Head of caudate nucleus (tissue), 42 donors: Measurements from ENCODE around the gene TBX1.

Experiments
- DNase-seq, 42 donors: peaks; one replicate each; pipeline versions ENCODE4 v3.0.0 to v3.0.0-alpha.2; 2020 to 2021; ENCODE audit warnings: mixed read lengths in 7 of 42
- intact Hi-C: fragments of 100-400 bp; cut with DNase I; formaldehyde crosslinking; loops from one replicate; pipeline ENCODE4 v1.15.0; 2022

The TBX1 gene

DNA sequence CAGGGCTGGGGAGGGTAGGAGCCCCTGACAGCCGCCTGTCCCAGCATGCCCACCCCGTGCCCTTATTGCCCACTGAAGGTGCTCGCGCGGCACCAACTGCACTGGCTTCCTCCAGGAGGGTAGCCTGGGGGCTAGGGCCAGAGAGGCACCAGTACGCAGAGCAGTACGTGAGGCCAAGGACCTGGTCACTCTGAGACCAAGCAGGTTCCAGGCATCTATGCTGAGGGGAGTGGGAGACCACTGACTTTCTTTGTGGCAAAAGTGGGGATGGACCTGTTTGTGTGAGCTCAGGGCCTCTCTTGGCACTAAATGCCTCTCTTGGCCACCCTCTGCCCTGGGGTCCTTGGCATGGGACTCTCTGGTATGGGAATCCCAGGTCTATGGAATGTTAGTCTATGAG, 26.4 kb upstream of the TBX1 start:
- intact Hi-C loops = loop anchor here (5.0 kb wide), 1 partner anchor 118 kb away; the partner anchor contains the start of genes GNB1L and RTL10
- DNase-seq = no peak

DNA sequence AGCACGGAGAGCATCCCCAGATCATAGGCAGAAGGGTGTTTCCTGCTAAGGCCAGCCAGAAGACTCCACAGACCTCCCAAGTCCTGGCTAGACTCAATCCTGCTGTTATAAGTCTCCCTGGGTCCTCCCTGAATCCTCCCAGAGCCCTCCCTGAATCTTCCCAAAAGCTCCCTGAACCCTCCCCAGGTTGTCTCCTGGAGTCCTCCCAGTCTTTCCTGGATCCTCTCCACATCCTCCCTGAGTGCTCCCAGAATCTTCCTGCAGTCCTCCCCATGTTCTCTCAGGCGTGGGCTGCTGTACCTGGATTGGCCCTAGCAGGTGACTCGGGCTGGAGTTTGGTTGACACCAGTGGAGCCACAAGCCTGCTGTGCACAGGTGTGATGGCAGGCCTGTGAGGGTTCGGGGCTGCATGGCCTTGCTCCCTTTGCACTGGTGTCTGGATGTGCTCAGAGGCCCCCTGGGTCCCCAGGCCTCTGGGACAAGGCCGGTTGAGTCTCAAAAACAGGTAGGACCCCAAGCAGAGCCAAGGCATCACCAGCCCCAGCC, 25.7 kb upstream of the TBX1 start:
- intact Hi-C loops = loop anchor here (5.0 kb wide), 1 partner anchor 117 kb away; the partner anchor contains the start of genes GNB1L and RTL10

DNA sequence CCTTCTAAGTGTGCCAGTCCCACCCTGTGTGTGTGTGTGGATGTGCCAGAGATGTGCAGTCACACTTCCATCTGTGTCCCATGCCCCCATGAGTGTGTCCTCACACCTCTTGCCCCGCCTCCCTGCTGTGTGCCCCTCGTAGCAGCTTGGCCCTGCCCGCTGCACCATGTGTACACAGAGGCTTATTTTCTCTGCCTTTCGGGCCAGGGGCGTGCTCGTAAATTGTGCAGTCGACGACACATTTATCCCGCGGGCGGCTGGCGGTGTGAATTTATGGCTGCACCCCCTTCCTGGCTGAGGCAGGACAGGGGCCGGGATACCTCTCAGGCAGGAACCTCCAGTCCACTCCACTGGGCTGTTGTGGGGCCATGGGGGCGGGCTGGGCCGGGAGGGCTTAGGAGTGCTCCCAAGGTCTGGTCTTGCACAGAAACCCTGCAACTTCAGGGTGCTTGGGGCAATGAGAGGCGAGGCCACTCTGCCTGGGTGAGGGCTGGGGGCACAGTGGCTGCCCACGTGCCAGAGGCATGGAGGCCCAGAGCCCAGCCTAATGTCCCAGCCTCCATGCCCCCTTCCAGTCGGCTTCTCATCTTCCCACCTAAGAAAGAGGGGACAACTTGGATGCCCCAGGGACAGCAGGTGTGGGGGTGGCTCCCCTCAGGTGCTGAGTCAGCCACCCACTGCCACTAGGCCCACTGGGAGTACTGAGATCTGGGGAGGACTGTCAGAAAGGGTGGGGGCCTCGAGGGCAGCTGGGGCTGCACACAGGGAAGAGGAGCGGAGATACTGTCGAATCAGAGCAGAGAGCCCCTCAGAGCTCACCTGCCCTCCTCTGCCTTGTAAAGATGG, 24.7 kb upstream of the TBX1 start:
- DNase-seq = no peak
- intact Hi-C loops = no loop called here

More for the DNA sequence above, 25.7 kb upstream of the TBX1 start:
- no peak for DNase-seq

DNA sequence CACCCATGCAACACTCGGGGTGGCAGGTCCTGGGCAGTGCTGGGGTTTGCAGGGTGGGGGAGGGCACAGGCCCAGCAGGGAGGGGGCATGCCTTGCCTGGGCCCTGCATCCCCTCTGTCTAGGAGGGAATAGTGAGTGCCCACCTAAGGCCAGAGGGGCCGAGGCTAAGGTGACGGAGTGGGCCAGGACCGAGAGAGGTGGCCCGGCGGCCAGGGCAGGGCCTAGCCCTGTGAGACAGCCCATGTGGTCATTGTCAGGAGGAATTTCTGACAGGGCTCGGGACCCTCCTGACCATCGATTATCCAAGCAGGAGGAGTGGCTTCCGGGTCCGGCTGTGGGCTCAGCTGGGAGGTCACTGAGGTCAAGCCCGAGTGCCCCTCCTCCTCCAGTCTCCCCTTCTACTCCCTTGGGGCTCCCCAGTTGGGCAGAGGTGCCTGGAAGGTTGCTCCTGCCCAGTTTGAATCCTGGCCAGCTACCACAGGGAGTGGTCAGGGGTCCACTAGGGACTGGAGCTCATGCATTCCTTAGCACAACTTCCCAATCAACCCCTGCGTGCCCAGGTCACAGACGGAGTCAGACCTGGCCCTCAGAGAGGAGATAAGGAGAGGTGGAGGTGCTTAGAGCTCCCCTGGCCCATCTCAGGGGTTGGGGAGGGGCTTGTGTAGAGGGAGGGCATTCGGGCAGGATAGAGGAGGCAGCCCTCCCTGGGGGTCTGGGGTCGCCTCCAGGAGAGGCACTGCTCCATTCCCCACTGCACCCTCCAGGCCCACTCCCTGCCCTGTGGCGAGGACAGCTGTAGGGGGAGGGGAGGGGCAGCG, 22.5 kb upstream of the TBX1 start:
- intact Hi-C loops = no loop called here
- no peak for DNase-seq

DNA sequence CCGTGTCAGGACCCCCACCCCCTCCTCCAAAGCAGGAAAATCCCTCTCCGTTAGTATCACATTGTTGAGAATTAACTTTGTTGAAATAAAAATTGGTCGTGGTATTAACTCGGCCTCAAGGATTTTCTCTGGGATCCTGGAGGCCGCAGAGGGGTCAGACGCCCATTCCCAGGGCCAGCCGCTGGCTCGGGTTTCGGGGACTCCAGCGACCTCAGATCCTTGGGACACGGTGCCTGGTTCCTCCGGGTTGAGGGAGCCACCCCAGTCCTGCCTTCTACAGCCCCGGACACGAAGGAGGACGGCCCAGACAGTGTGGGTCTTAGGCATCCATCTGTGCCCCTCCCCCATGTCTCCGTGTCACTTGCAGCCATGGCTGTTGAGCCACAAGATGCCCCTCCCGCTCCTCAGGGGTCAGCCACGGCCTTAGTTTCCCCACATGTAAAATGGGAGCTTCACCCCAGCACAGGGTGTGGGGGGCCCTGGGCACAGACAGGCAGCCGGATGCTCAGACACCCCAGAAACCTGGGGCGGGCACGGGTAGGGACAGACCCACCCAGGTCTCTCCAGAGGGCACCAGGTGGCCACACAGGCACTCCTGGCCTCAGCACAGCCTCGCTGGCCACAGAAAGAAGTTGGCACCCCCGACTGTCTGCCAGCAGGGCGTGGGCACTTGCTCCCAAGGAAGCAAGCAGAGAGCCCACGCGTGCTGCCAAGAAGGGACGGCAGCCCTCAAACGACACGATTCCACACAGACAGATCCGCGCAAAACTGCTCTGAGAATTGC, 21.7 kb upstream of the TBX1 start:
- intact Hi-C loops = no loop called here
- no peak for DNase-seq

DNA sequence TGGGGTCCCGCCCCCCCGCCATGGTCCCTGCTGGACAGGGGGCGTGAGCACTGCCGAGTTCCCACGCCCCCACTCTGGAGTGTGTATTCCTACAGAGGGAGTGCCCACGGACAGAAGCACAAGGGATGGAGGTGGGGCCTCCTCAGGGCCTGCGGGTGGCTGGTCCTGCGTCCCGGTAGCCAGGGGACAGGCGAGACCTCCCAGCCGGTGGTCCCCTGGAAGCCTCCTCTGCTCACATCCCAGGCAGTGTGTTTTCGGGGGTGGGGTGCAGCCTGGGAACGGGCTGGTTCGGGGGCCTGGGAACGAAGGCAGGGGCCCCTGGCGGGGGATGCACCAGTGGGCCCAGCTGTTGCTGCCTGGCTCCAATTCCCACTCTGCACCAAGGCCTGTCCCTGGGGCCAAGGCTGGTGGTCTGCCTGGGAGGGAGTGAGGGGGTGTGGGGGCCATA, 21.1 kb upstream of the TBX1 start:
- DNase-seq = no peak

DNA sequence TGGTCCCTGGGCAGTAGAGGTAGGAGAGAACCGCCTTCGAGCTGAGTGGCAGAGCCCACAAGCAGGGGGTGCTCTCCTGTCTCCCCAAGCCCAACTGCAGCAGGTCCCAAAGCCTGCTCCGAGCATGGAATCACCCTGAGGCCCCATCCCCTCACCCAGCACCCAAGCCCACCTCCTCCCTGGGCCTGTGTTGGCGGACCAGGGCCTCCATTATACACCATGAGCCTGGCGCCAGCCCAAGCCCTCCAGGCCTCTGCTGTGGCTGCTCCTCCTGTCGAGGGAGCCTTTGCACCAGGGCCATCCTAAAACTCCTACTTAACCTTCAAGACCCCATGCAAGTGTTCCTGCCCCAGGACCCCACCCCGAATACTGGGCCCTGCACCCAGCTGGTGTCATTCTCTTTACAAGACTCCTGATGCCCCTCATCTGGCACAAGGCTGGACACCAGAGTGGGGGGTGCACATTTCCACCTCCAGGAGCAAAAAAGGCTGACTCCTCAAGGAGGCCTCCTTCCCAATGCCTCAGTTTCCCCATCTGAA, 20.6 kb upstream of the TBX1 start:
- intact Hi-C loops = no loop called here
- no peak for DNase-seq

More for the DNA sequence above, 21.1 kb upstream of the TBX1 start:
- intact Hi-C loops = no loop called here

DNA sequence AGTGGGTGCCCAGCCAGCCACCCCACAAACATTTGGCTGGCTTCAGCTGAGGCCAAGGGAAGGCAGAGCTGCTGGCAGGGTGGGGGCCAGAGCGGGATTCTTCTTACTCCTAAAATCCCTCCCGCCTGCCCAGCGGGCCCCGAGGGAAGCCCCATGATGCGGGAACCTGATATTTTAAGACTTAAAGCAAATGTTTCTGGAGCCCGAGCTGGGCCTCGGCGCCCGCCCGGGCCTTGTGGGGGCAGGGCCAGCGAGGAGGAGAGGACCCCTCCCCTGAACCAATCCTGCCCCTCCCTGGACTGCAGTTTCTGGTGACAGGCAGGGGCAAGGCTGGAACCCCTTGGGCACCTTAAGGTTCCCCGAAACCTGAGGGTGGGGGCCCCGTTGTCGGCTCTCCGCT, 20.0 kb upstream of the TBX1 start:
- intact Hi-C loops = no loop called here
- DNase-seq = no peak

DNA sequence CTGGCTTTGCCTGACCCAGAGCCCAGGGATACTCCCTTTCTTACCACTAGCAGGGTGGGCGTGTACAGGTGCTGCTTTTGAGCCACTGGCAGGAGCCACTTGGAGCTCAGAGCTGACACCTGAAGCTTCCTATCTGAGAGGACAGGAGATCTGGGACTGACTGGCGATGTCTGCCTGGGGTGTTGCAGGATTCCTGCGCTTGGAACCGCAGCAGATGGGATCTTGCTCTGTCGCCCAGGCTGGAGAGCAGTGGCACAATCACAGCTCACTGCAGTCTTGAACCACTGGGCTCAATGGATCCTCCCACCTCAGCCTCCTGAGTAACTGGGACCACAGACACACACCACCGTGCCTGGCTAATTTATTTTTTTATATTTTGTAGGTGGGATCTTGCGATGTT, 19.5 kb upstream of the TBX1 start:
- intact Hi-C loops = no loop called here
- DNase-seq = no peak

DNA sequence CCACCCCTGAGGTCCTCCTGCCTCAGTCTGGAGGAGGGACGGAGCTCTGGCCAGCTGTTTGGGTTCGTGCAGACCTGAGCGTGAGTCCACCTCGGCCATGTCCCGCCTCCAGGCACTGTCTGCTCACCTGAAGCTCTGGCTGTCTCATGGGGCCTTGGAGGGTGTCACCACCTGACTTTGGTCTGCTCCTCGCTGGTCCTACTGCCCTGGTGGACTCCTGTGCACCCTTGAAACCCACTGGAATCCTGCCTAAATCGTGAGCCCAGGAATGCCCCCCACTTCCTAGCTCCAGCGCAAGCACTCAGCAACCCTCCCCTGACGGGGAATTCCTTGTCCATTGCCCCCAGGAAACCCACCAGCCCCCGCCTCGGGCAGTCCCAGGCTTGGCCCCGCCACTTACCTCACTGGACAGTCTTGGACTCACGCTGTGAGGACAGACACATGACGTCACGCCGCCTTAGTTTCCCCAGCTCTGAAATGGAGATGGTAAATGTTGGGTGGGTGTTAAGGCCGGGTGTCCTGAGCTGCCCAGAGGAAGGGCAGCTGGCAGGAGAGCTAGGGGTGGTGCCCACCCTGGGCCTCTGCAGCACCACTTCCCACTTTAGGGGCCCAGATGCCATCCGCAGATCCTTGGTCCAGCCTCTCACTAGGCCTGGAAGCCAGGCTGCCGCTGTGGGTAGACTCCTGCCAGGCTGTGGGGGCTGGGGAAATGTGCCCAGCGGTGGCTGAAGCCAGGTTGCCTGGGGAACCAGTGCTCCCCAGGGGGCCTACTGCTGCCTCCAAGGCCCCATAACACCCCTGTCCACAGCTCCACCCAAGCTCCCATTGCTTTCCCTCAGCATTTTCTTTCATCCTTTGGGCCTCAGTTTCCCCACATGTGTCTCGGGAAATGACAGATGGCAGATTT, 18.2 kb upstream of the TBX1 start:
- intact Hi-C loops = no loop called here
- DNase-seq = peak in 2 of 42 donors; percentile 28 to 46

DNA sequence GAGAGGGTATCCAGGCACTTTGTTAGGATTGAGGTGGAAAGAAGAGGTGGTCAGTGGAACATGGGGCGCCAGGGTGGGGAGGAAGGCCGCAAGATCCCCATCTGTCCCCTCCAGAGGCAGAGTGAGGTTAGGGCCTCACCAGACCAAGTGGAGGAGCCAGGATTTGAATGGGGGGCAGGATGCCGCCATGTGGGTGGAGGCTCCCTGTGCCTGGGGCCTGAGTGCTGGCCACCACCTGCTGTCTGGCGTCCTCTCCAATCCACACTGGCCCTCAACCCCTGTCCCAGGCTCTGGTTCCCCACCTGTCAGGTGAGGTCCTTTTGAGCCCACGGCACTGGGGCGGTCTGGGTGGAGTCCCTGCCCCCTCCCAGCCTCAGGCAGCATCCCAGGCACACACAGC, 17.5 kb upstream of the TBX1 start:
- intact Hi-C loops = no loop called here
- DNase-seq = no peak

DNA sequence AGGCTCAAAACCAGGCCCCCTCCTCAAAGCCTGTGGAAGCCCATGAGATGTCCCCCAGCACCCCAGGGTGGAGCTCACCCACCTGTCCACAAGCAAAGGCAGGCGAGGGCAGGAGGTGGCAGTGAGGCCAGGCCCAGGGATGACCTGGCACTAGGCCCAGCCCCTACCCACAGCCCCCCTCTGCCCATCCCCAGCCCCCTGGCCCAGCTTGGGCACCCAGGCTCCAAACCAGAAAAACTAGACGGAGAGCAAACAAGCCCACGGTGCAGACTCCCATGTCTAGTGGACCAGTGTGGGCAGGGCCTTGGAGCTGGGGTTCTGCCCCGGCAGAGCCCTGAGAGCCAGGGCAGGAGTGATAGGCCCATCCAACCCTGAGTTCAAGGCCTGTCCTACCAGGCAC, 16.9 kb upstream of the TBX1 start:
- intact Hi-C loops = no loop called here
- DNase-seq = no peak

DNA sequence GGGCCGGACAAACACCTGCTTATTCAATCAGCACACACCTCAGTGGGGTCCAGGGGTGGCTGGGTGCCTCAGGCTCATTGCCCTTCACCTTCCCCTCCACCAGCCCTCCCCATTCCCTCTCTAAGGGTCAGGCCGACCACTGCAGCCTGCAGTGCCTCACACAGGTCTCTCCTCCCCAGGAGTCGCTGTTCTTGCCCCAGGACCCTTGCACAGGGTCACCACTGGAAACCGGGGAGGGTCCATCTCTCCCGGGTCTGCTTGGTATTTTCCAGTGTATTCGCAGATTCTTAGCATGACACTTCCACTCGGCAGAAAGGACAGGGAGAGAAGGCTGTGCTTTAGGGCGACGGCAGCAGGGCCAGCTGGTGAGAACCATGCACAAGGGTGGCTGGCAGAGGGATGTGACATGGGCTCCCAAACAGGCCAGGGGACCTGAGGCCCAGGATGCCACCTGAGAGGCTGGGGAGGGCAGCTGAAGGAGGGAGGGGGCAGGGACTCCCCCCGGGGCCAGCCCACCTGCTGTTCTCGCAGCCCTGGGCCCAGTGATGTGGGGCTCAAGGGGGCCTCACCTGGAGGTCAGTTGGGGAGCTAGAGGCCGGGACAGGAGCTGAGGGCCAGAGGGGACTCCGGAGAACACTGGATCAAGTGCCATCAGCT, 16.1 kb upstream of the TBX1 start:
- DNase-seq = no peak
- intact Hi-C loops = no loop called here

DNA sequence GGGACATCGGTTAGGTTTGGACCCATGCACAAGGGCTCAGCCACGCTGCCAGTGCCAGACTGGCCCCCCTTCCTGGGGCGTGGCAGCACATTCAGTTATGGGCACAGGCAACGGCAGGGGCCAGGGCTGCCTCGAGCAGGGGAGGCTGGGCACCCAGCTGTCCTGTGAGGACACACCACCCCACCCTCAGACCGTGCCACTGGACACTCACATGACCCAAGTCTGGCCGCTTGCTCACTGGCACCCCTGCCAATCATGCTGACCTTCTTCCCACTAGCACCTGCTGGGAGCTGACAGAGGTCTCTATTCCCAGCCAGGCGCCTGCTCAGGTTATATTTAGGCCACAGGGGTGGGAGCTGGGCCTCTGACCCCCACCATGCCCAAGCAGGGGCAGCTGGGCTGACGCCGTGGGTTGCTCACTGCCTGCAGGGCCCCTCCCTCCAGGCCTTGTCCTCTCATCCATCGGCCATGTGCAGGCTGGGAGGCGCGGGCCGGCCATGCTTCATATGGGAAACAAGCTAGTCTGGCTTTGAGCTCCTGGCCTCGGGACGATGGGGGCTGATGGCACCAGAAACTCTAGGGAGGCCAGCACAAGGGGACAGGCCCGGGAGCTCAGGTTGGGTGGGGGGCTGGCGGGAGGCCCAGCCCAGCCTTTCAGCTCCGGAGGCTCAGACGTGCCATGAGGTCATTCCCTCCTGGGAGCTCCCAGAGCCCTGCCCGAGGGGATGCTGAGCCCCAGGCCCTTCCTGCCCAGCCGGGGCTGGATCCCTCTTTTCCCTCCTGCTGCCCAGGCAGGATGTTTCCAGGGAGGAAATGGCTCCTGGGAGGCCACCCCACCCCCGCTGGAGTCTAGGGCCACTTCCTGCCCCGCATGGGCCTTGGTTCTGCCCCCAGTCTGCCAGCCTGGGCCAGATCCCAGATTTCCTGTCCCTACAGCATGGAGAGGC, 15.2 kb upstream of the TBX1 start:
- DNase-seq = no peak
- intact Hi-C loops = no loop called here

DNA sequence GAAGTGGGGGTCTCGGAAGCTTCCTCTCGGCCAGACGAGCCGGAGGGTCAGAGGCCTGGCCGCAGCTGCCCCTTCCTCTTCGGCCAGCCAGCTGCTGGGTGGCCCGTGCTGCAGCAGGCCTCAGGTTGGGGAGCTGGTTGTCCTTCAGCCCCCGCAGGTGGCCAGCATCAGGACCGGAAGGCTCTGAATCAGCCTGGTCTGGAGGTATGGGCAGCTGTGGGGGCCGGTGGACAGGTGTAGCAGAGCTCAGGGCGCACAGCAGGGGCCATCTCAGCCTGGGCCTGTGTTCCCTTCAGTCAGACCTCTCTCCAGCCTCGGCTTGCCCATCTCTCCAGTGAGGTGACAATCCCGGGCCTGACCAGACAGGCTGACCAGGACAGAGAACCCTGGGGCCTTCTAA, 13.9 kb upstream of the TBX1 start:
- intact Hi-C loops = no loop called here
- no peak for DNase-seq

DNA sequence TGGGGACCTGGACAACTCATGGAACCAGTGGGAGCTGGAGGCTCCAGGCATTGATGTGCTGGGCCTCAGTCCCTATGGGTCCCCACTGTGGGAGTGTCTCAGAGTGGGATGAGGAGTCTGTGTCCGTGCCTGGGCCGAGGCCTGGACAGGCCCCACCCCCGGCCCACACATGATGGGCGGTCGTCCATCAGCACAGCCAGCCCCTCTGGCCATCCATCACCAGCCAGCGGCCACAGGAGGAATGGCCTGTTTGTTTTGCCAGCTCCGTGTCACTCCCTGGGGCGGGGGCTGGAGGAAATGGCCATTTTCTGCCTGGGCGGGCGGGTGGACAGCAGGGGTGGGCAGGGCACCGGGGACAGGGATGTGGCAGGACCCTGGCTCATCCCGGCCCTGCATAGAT, 13.0 kb upstream of the TBX1 start:
- DNase-seq = no peak

More for the DNA sequence above, 13.0 kb upstream of the TBX1 start:
- intact Hi-C loops = no loop called here
